Endometrium (tissue), 2 donors: ENCODE data around the gene WASF2.

Source experiments
- FAIRE-seq: peaks from 2 replicates; lab custom pipeline; 2012; peaks lifted over from hg19 to GRCh38; lab: Jason Lieb, UNC
- donor health status: control.
- donor health status: control.

Gene WASF2

GRCh38 chr1:27357281-27358037 lies 132.5 kb downstream of the WASF2 start:
- no peak for FAIRE-seq

- no peak for FAIRE-seq
Observed at GRCh38 chr1:27356619-27357280, 133.2 kb downstream of the WASF2 start.

- FAIRE-seq, result no peak
Observed at GRCh38 chr1:27356277-27356618, 133.7 kb downstream of the WASF2 start.

- FAIRE-seq, result no peak
Observed at GRCh38 chr1:27355683-27356082, 134.3 kb downstream of the WASF2 start.
